SK-N-MC (cell line): ENCODE data around the gene TRIM24.

ENCODE experiments used
- EZH2 ChIP-seq: fragments of 200-600 bp; sonication (generic); IDR thresholded peaks from one replicate; pipeline ENCODE4 v1.6.1; 2017; ENCODE audit warnings: antibody characterized with exemption
- POLR2AphosphoS5 ChIP-seq: IDR thresholded peaks from 2 replicates; pipeline ENCODE4 v1.6.1; 2012; ENCODE audit warnings: mild to moderate bottlenecking, low read depth, low read length, borderline replicate concordance

- TF ChIP-seq EZH2: no peak
- TF ChIP-seq POLR2AphosphoS5: no peak
These were observed 158.4 kb downstream of the TRIM24 start for GRCh38 chr7:138618506-138618905.
